ENCODE results near the gene TNFAIP1. TPM values are rescaled to one million over a fixed set of nuclear protein-coding genes. Genes with fewer than 3 reads are reported as not detected.

TNFAIP1 gene
- total RNA-seq, 2 donors from 2014 or later: 15.2 to 15.8 TPM

DNA sequence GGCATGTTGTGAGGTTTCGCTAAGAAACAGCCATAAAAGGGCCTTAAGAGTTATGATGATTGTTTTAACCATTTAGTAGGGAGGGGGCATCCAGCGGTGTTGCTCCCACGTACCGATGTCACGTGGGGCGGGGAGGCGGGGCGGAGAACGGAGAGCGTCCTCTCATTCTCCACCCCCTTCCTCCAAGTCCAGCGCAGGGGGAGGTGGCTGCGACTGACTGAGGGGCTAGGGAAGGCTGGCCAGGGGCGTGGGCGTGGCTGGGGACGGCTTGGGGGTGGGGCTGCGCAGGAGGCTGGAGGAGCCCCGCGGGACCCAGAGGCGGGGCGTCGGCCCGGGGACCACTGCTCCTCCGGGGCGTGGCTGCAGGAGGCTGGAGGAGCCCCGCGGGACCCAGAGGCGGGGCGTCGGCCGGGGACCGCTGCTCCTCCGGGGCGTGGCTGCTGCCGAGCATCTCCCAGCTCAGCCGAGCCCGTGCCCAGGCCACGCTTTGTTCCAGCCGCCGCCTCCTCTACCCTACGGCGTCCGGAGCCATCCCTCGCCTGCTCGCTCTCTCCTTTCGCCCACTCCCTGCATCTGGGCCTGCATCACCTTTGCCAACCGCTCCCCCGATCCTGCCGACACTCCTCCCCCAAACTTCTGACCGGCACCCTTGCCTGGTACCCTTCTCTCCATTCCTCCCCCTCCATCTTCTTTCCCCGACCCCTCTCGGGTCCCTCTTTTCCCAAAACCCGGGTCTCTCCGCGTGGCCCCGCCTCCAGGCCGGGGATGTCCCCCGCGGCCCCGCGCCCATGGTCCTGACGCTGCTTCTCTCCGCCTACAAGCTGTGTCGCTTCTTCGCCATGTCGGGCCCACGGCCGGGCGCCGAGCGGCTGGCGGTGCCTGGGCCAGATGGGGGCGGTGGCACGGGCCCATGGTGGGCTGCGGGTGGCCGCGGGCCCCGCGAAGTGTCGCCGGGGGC lies 36.0 kb downstream of the TNFAIP1 start, which contains the start of gene SARM1:
TSS of gene SARM1 (plus strand) at position 450 of the 958 bp plus-strand sequence. CDS start at position 789, 339 bp downstream.
- H3K4me1 ChIP-seq: peaks cover 40% of the 10 kb centered on the region
- H3K9me3 ChIP-seq: no peaks in the 10 kb centered on the region
- TF ChIP-seq, protein P1, sequence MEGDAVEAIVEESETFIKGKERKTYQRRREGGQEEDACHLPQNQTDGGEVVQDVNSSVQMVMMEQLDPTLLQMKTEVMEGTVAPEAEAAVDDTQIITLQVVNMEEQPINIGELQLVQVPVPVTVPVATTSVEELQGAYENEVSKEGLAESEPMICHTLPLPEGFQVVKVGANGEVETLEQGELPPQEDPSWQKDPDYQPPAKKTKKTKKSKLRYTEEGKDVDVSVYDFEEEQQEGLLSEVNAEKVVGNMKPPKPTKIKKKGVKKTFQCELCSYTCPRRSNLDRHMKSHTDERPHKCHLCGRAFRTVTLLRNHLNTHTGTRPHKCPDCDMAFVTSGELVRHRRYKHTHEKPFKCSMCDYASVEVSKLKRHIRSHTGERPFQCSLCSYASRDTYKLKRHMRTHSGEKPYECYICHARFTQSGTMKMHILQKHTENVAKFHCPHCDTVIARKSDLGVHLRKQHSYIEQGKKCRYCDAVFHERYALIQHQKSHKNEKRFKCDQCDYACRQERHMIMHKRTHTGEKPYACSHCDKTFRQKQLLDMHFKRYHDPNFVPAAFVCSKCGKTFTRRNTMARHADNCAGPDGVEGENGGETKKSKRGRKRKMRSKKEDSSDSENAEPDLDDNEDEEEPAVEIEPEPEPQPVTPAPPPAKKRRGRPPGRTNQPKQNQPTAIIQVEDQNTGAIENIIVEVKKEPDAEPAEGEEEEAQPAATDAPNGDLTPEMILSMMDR (IDR thresholded peaks at IDR 0.05): no peak
- TF ChIP-seq POLR2A (IDR thresholded peaks at IDR 0.05): peak in 2 of 3 donors; percentile 17 to 25
- ATAC-seq: peak; percentile 65
- H3K36me3 ChIP-seq (replicated peaks in 1 of 2; ENCODE audit: insufficient read depth in 1 of 2, low read depth in 2 of 2): no peaks in the 10 kb centered on the region
- peak; percentile 63 to 72 (median 70) for DNase-seq
- H3K27ac ChIP-seq: peak within 1 kb of the TSS; percentile 25 to 82 (median 60)
- WGBS, 2 donors: 1% methylated on average over 45 to 78 of the region's 80 CpGs
- intact Hi-C loops (cut with DNase I): no loop called here
- H3K27me3 ChIP-seq: no peaks in the 10 kb centered on the region
- peak within 1 kb of the TSS in 1 of 2 donors; percentile 21 for H3K4me3 ChIP-seq

DNA sequence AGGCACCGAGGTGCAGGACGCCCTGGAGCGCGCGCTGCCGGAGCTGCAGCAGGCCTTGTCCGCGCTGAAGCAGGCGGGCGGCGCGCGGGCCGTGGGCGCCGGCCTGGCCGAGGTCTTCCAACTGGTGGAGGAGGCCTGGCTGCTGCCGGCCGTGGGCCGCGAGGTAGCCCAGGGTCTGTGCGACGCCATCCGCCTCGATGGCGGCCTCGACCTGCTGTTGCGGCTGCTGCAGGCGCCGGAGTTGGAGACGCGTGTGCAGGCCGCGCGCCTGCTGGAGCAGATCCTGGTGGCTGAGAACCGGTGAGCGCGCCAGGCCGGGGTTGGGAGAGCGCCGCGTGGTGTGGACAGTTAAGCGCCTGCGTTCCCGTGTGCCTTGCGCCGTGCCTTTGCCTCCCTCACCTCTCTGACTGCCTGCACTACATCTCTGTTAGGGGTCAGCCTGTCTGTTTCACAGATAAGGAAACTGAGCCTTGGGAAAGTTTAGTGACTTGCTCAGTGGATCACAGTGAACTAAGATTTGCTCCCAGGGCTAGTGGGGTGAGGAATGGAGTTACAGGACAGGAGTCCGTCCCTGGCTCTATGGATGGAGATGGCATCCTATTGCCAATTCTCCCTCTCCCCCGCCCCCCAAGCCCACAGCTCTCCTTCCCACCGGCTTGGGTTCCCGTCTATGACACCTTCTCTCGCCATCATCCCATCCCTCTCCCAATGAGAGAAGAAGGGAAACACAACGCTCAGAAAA lies 36.8 kb downstream of the TNFAIP1 start:
- Histone ChIP-seq H3K27me3 (no peaks in the 10 kb centered on the region), H3K27ac (peak overlapping the region in 3 of 4 donors; percentile 9 to 82 (median 72)), H3K36me3 (replicated peaks in 1 of 2; ENCODE audit: insufficient read depth in 1 of 2, low read depth in 2 of 2) (no peaks in the 10 kb centered on the region), H3K4me1 (peaks cover 40% of the 10 kb centered on the region), H3K4me3 (no peak overlapping the region), H3K9me3 (no peaks in the 10 kb centered on the region)
- TF ChIP-seq POLR2A (IDR thresholded peaks at IDR 0.05): no peak
- TF ChIP-seq, protein P1 (IDR thresholded peaks at IDR 0.05): no peak
- intact Hi-C loops (cut with DNase I): no loop called here
- DNase-seq: peak in 1 of 4 donors; percentile 29
- peak; percentile 5 for ATAC-seq
- WGBS, 2 donors: 26 to 59% methylated on average over 24 to 49 of the region's 53 CpGs

DNA sequence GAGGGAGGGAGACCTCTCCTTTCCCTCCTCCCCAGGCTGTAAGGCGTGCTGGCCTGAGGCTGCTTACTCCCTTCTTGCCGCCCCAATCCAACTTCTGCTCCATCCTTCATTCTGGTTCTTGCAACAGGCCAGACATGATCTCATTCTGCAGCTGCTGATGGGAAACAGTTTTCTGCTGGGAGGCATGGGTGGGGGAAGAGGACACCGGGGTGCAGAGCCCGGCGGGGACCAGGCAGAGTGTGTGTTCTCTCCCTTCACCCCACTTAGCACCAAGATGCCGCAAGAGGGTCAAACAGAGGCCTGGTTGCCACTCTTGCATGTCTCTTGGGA lies 37.3 kb downstream of the TNFAIP1 start:
- DNase-seq: no peak
- Histone ChIP-seq H3K9me3 (no peaks in the 10 kb centered on the region), H3K4me3 (no peak overlapping the region), H3K27ac (no peak overlapping the region), H3K36me3 (replicated peaks in 1 of 2; ENCODE audit: insufficient read depth in 1 of 2, low read depth in 2 of 2) (no peaks in the 10 kb centered on the region), H3K4me1 (peaks cover 40% of the 10 kb centered on the region), H3K27me3 (no peaks in the 10 kb centered on the region)
- intact Hi-C loops (cut with DNase I): no loop called here
- 79 to 91% methylated on average over 6 of the region's 6 CpGs for WGBS, 2 donors
- ATAC-seq: no peak
- no peak for TF ChIP-seq POLR2A (IDR thresholded peaks at IDR 0.05)
- TF ChIP-seq, protein P1 (IDR thresholded peaks at IDR 0.05): no peak

DNA sequence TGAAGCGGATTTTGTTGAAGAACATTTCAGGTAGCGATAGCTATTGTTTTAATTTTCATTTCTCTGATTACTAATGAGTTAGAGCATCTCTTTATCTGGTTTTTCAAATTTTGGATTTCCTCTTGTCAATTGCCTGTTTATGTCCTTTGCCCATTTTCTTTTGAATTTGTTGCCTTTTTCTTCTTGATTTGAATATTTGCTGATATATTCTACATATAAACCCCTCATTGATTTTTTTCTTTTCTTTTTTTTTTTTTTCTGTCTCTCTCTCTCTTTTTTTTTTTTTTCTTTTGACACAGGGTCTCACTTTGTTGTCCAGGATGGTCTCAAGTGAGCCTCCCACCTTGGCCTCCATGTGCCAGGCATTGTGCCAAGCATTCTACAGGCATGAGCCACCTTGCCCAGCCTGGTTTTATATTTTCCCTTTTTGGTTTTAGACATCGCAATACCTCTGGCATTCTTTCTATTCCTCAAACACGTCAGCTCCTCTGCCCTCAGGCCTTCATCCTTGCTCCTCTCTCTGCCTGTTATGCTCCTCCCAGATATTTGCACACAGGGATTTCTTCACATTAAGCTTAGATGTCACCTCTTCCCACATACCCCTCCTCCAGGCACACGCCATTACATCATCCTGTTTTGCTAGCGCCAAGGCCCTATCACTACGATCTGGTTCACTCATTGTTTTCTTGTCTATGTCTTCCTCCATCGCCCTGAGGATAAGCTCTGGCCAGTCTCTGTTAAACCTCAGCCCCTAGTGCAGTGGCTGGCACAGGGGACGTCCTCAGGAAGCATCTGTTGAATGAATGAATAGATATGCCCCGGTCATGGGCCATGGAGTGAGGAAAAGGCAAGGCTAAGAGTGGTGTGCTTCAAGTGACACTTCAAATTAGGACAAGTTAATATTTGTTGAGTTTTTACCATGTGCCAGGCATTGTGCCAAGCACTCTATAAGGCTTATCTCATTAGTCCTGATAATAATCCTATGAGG lies 44.5 kb downstream of the TNFAIP1 start:
- intact Hi-C loops (cut with DNase I): no loop called here
- 69 to 70% methylated on average over 10 of the region's 10 CpGs for WGBS, 2 donors
- no peaks in the 10 kb centered on the region for H3K36me3 ChIP-seq (replicated peaks in 1 of 2; ENCODE audit: insufficient read depth in 1 of 2, low read depth in 2 of 2)
- DNase-seq: no peak
- TF ChIP-seq, protein P1 (IDR thresholded peaks at IDR 0.05): no peak
- TF ChIP-seq POLR2A (IDR thresholded peaks at IDR 0.05): no peak
- no peak overlapping the region for H3K27ac ChIP-seq
- ATAC-seq: no peak
- no peak overlapping the region for H3K4me3 ChIP-seq
- H3K27me3 ChIP-seq: no peaks in the 10 kb centered on the region
- H3K9me3 ChIP-seq: no peaks in the 10 kb centered on the region
- peaks cover 23% of the 10 kb centered on the region for H3K4me1 ChIP-seq
